Caco-2 (cell line): Measurements from ENCODE around the gene DPYSL5. TPM values are rescaled to one million over a fixed set of nuclear protein-coding genes. Genes with fewer than 3 reads are reported as not detected.

Source experiments
- BruUV-seq: library from RNA; stranded (reverse); fragments of 400-500 nt; replicated peaks from 2 replicates; lab custom pipeline; 2021; lab: Mats Ljungman, UMichigan
- CTCF ChIA-PET: fragments of 300-600 bp; sonication (Branson Sonifier 250); formaldehyde crosslinking; loops from one replicate; lab custom pipeline; 2022; ENCODE audit warnings: antibody characterized with exemption; lab: Charles Lee
- POLR2A ChIA-PET: fragments of 300-600 bp; sonication (Branson Sonifier 250); formaldehyde crosslinking; loops from one replicate; lab custom pipeline; 2022; ENCODE audit warnings: antibody characterized with exemption; lab: Charles Lee
- DNase-seq, 2 experiments: peaks; one replicate each; pipeline versions ENCODE4 v3.0.0 to v3.0.0-alpha.2; 2020 to 2022
- H3K27me3 ChIP-seq: replicated peaks from 2 replicates; pipeline ENCODE4 v1.6.0; 2011; ENCODE audit warnings: low read length; ENCODE audit not compliant: control insufficient read depth, insufficient read depth
- H3K36me3 ChIP-seq: 2 replicates; pipeline ENCODE4 v1.5.1; 2011; ENCODE audit warnings: low read length; ENCODE audit not compliant: control insufficient read depth, insufficient read depth
- H3K4me1 ChIP-seq: fragments of 250-450 bp; sonication (Bioruptor Pico); 2 replicates; pipeline ENCODE4 v1.5.1; 2020; ENCODE audit warnings: mild to moderate bottlenecking
- H3K4me3 ChIP-seq: 2 replicates; pipeline ENCODE4 v1.5.1; 2011; ENCODE audit warnings: low read depth, mild to moderate bottlenecking, control low read depth, low read length
- H3K9me3 ChIP-seq: fragments of 250-450 bp; sonication (Bioruptor Pico); 2 replicates; pipeline ENCODE4 v1.5.1; 2020; ENCODE audit warnings: mild to moderate bottlenecking, moderate library complexity
- H3K27ac Mint-ChIP-seq: one replicate; pipeline ENCODE4 v1.8.0; 2022; ENCODE audit warnings: mixed read lengths; ENCODE audit not compliant: unreplicated experiment
- H3K27me3 Mint-ChIP-seq: one replicate; pipeline ENCODE4 v1.8.0; 2022; ENCODE audit warnings: mixed read lengths; ENCODE audit not compliant: insufficient read depth, unreplicated experiment
- H3K36me3 Mint-ChIP-seq: one replicate; pipeline ENCODE4 v1.8.0; 2022; ENCODE audit warnings: mild to moderate bottlenecking, mixed read lengths; ENCODE audit not compliant: insufficient read depth, unreplicated experiment
- H3K4me1 Mint-ChIP-seq: one replicate; pipeline ENCODE4 v1.8.0; 2022; ENCODE audit warnings: low read depth, mixed read lengths; ENCODE audit not compliant: unreplicated experiment
- H3K4me3 Mint-ChIP-seq: one replicate; pipeline ENCODE4 v1.8.0; 2022; ENCODE audit warnings: mild to moderate bottlenecking, moderate library complexity, mixed read lengths; ENCODE audit not compliant: unreplicated experiment
- H3K9me3 Mint-ChIP-seq: one replicate; pipeline ENCODE4 v1.8.0; 2022; ENCODE audit warnings: mixed read lengths; ENCODE audit not compliant: unreplicated experiment
- CTCF ChIP-seq, 2 experiments: fragments of 200-600 bp in 1 of 2; IDR thresholded peaks; 1 replicate in 1 of 2; 2 replicates in 1 of 2; pipeline versions ENCODE4 v1.5.1 to v1.8.0; 2011 to 2022; ENCODE audit warnings: antibody characterized with exemption in 1 of 2, control low read depth in 1 of 2, inconsistent platforms in 1 of 2, low read depth in 1 of 2, low read length in 1 of 2, mild to moderate bottlenecking in 1 of 2, moderate library complexity in 1 of 2; ENCODE audit not compliant: insufficient read depth in 1 of 2, severe bottlenecking in 1 of 2, unreplicated experiment in 1 of 2
- intact Hi-C: fragments of 100-400 bp; cut with micrococcal nuclease; formaldehyde crosslinking; loops from one replicate; pipeline ENCODE4 v1.10.0; 2022; ENCODE audit not compliant: unreplicated experiment
- total RNA-seq: library from RNA; stranded (reverse); gene quantifications from 2 replicates; pipeline ENCODE4 v1.2.3, GENCODE V29; 2022

DPYSL5 gene
- total RNA-seq, 1 experiment from 2014 or later, result 2.4 TPM

DNA sequence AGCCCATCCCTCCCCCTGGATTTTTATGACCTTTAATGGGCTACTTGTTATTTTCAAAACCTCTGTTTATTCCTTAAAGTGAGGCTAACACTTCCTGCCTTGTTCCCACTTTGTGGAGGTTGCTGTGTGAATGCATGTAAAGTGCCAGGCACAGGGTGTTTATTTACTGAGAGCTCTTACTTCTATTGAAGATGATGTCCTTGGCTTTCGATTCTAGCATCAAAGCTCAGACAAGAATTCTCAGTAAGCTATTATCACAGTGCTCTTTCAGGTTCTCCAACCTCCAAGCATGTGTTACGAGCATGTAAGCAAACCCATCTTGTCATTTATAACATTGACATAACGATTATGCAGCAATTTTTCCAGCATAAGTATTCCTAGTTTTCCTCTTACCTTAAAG is 44.2 kb downstream of the DPYSL5 start:
- POLR2A ChIA-PET, result no interaction called here
- Mint-ChIP-seq H3K4me1 (no peaks in the 10 kb centered on the region), H3K4me3 (no peak overlapping the region), H3K27me3 (peaks cover 3% of the 10 kb centered on the region), H3K9me3 (peaks cover 24% of the 10 kb centered on the region), H3K27ac (no peak overlapping the region), H3K36me3 (no peaks in the 10 kb centered on the region)
- CTCF ChIA-PET, result interaction anchor here (0.6 kb wide), 1 partner anchor 435 kb away, joined by 6 read pairs; no protein-coding TSS in a partner anchor
- intact Hi-C loops, result no loop called here
- Histone ChIP-seq H3K9me3 (peaks cover 10% of the 10 kb centered on the region), H3K4me3 (no peak overlapping the region), H3K27me3 (no peaks in the 10 kb centered on the region), H3K4me1 (no peaks in the 10 kb centered on the region), H3K36me3 (no peaks in the 10 kb centered on the region)
- TF ChIP-seq CTCF (IDR thresholded peaks at IDR 0.05; ENCODE audit: insufficient read depth in 1 of 2, low read depth in 1 of 2, low read length in 1 of 2, severe bottlenecking in 1 of 2, unreplicated experiment in 1 of 2), result no peak
- DNase-seq, result no peak
- BruUV-seq, result no TSS peak

DNA sequence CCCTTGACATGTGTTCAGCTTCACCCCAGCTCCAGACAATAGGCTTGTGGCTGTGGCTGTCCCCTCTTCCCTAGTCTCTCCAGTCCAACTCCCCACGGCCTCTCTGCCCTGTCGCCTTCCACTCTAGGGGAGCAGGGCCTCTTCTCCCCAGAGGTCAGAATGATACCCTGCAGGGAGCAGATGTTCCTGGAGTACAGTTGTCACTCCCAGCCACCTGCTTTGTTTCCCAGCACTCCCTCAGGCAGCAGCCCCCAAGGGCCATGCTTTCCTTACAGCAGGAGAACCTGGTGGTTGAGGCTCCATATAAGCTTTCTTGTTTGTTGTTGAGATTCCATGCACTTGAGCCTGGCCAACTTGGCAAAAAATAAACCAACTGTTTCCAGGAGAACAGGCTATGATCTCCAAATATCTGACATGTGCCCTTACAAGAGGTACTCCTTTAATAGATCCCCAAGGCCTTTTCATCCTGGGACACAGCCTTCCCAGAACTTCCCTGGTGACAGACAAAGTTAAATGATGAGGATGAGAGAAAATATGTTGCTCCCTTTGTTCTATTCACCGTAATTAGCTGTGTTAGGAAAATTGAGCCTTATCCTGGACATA is 45.1 kb downstream of the DPYSL5 start:
- intact Hi-C loops, result no loop called here
- TF ChIP-seq CTCF (IDR thresholded peaks at IDR 0.05; ENCODE audit: insufficient read depth in 1 of 2, low read depth in 1 of 2, low read length in 1 of 2, severe bottlenecking in 1 of 2, unreplicated experiment in 1 of 2), result no peak
- peaks cover 2% of the 10 kb centered on the region for H3K27me3 Mint-ChIP-seq
- no peak overlapping the region for H3K4me3 Mint-ChIP-seq
- H3K27me3 ChIP-seq, result no peaks in the 10 kb centered on the region
- no peak overlapping the region for H3K27ac Mint-ChIP-seq
- H3K36me3 Mint-ChIP-seq, result no peaks in the 10 kb centered on the region
- H3K9me3 ChIP-seq, result peaks cover 13% of the 10 kb centered on the region
- H3K36me3 ChIP-seq, result no peaks in the 10 kb centered on the region
- no peaks in the 10 kb centered on the region for H3K4me1 ChIP-seq
- CTCF ChIA-PET, result no interaction called here
- no peaks in the 10 kb centered on the region for H3K4me1 Mint-ChIP-seq
- H3K9me3 Mint-ChIP-seq, result peaks cover 25% of the 10 kb centered on the region
- no peak for DNase-seq
- POLR2A ChIA-PET, result no interaction called here
- no peak overlapping the region for H3K4me3 ChIP-seq
- no TSS peak for BruUV-seq

GRCh38 chr2:26894136-26894535 is 46.2 kb downstream of the DPYSL5 start:
- no peak for TF ChIP-seq CTCF (IDR thresholded peaks at IDR 0.05; ENCODE audit: insufficient read depth in 1 of 2, low read depth in 1 of 2, low read length in 1 of 2, severe bottlenecking in 1 of 2, unreplicated experiment in 1 of 2)
- BruUV-seq, result no TSS peak
- H3K4me1 ChIP-seq, result no peaks in the 10 kb centered on the region
- no peak overlapping the region for H3K4me3 ChIP-seq
- Mint-ChIP-seq H3K36me3 (no peaks in the 10 kb centered on the region), H3K27me3 (no peaks in the 10 kb centered on the region), H3K4me1 (no peaks in the 10 kb centered on the region), H3K27ac (no peak overlapping the region), H3K4me3 (no peak overlapping the region), H3K9me3 (peaks cover 25% of the 10 kb centered on the region)
- peaks cover 13% of the 10 kb centered on the region for H3K9me3 ChIP-seq
- ChIA-PET POLR2A (no interaction called here), CTCF (no interaction called here)
- intact Hi-C loops, result no loop called here
- no peak for DNase-seq
- H3K36me3 ChIP-seq, result no peaks in the 10 kb centered on the region
- no peaks in the 10 kb centered on the region for H3K27me3 ChIP-seq
